Spleen (tissue), 7 donors: ENCODE data around the gene KLK14.

Experiments
- POLR2A ChIP-seq, 3 donors: fragments of 450-650 bp; IDR thresholded peaks; one replicate each; pipeline ENCODE4 v1.5.1; 2017; ENCODE audit warnings: antibody characterized with exemption in 3 of 3, mild to moderate bottlenecking in 1 of 3
- POLR2AphosphoS5 ChIP-seq, 3 donors: sonication (generic); formaldehyde crosslinking; IDR thresholded peaks; one replicate each; pipeline ENCODE4 v1.5.1; 2017; ENCODE audit warnings: antibody characterized with exemption in 3 of 3
- TF ChIP-seq, protein P1 (sequence below), 11 experiments: fragments of 200-600 bp in 7 of 11; fragments of 450-650 bp in 4 of 11; sonication (generic) in 4 of 11; IDR thresholded peaks in 8 of 11; conservative IDR thresholded peaks in 3 of 11; 1 replicate in 7 of 11; 2 replicates in 4 of 11; pipeline versions ENCODE4 v1.4.0 to v1.8.0; 2016 to 2021; ENCODE audit warnings: antibody characterized with exemption in 11 of 11, inconsistent platforms in 4 of 11, mild to moderate bottlenecking in 1 of 11
- donor health status: DM: no; HTN: no; CAD: no; lungs with moderate emphysema.
- donor health status: DM: no; HTN: no; CAD: no.
- donor health status: DM: no; HTN: no; CAD: no.

DNA sequence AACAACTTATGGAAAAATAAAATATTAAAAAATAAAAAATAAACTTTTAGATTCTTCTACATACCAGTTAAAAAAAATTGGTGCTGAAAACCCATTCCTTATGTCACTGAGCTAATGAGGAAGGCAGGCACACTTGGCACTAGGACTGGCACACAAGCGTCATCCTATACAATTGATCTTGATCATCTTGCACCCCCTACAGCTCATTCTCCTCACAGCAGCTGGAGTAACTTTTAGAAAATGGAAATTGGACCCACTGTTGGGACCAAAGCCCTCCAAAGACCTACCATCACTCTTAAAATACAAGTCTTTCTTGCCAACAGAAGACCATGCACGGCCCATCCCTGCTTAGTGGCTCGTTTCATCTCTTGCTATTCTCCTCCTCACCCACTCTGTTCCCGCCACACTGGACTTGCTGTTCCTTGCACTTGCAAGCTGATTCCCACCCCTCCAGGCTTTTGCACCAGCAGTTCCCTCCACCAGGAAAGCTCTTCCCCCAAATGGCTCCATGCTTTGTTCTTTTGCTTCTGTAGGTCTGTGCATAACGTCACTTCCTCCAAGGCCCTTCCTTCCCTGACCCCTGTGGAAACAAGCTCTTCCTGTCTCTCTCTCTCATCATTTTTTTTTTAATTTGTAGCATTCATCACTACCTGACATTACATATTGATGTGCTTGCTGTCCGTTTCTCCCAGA, 13.9 kb upstream of the KLK14 start:
- TF ChIP-seq, protein P1, sequence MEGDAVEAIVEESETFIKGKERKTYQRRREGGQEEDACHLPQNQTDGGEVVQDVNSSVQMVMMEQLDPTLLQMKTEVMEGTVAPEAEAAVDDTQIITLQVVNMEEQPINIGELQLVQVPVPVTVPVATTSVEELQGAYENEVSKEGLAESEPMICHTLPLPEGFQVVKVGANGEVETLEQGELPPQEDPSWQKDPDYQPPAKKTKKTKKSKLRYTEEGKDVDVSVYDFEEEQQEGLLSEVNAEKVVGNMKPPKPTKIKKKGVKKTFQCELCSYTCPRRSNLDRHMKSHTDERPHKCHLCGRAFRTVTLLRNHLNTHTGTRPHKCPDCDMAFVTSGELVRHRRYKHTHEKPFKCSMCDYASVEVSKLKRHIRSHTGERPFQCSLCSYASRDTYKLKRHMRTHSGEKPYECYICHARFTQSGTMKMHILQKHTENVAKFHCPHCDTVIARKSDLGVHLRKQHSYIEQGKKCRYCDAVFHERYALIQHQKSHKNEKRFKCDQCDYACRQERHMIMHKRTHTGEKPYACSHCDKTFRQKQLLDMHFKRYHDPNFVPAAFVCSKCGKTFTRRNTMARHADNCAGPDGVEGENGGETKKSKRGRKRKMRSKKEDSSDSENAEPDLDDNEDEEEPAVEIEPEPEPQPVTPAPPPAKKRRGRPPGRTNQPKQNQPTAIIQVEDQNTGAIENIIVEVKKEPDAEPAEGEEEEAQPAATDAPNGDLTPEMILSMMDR (IDR thresholded peaks at IDR 0.05 in 8 of 11, conservative IDR thresholded peaks at IDR 0.05 in 3 of 11): no peak
- no peak for TF ChIP-seq POLR2A (IDR thresholded peaks at IDR 0.05)
- no peak for TF ChIP-seq POLR2AphosphoS5 (IDR thresholded peaks at IDR 0.05)
